LNCAP (cell line): ENCODE results near the gene HSD17B12.

ENCODE experiments used
- TF ChIP-seq, protein P1 (sequence below): fragments of 450-650 bp; IDR thresholded peaks from 2 replicates; pipeline ENCODE4 v1.5.1; 2017; ENCODE audit warnings: mild to moderate bottlenecking

The HSD17B12 gene

DNA sequence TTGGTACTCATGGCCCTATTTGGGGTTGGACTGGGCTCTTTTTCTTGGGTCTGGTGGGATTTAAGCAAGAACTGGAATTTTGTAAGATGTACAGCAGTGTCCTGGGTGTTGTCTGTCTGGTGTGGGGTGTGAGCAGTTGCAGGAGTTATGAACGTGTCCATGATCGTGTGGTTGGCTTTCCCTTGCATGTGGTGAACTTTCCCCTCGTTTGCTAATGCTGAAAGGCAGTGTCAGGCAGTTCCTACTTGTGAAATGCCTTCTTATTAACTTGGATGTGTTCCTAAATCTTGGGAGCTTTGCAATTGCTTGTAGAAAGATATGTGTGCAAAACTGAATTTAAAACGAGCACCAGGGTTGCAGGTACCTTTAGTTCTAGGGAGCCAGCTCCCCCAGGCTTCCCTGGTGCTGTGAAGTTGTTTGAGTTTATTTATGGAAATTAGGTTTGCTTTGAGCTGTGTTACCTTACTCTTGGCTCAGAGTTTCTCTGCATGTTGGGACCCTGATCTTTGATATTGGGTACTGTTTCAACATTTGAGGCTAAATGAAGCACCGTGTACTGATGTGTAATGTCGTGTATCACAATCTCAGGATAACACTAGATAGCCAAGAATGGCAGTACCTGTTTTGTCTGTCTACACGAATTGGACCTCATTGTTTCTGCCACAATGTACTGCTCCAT is 35.8 kb upstream of the HSD17B12 start:
- TF ChIP-seq, protein P1, sequence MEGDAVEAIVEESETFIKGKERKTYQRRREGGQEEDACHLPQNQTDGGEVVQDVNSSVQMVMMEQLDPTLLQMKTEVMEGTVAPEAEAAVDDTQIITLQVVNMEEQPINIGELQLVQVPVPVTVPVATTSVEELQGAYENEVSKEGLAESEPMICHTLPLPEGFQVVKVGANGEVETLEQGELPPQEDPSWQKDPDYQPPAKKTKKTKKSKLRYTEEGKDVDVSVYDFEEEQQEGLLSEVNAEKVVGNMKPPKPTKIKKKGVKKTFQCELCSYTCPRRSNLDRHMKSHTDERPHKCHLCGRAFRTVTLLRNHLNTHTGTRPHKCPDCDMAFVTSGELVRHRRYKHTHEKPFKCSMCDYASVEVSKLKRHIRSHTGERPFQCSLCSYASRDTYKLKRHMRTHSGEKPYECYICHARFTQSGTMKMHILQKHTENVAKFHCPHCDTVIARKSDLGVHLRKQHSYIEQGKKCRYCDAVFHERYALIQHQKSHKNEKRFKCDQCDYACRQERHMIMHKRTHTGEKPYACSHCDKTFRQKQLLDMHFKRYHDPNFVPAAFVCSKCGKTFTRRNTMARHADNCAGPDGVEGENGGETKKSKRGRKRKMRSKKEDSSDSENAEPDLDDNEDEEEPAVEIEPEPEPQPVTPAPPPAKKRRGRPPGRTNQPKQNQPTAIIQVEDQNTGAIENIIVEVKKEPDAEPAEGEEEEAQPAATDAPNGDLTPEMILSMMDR = no peak

DNA sequence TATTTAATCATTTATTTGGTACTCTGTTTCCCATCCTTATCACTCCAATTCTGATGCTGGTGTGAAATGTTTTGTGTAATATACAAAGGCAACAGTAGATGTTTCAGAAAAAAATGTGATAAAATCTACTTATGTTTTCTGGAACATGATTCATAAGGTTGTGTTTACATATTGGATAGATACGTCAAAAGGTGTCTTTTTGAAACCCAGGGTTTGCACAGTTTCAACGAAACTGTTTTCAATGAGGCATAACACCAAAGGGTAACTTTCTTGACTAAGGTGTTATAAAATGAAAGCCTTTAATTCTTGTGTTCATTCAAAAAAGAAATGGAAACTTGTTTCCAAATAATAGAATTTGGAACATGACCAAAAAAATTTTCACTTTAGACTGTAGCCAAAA is 33.8 kb upstream of the HSD17B12 start:
- TF ChIP-seq, protein P1 = no peak

DNA sequence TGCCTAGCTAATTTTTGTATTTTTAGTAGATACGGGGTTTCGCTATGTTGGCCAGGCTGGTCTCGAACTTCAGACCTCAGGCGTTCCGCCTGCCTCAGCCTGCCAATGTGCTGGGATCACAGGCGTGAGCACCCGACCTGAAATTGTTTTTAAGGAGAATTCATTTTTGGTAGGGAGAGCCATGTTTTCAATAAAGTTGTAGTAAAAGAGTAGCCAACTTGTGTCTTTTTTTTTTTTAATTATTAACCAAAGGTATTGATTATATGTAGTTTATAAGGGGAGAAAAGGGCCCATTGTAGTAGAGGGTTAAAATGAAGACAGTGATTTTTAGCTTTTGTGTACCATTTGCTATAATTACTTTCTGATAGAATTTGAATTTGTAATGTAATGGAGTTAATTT is 31.6 kb upstream of the HSD17B12 start:
- TF ChIP-seq, protein P1 = no peak

DNA sequence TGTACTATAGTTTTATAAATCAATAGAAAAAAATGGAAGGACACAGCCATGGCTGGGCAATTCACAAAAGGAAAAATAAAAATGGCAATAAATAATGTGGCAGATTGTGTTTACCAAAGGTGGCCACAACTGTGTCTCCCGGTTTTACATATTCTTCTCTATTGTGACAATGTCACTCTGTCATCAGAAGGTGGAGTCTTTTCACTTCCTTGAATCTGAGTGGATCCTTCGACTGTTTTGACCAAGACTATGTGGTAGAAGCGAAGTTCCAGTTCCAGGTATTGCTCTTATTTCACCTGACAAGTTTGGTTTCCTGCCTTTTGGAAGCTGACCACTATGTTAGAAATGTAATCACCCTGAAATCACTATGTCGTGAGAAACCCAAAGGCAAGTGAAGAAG is 31.0 kb upstream of the HSD17B12 start:
- TF ChIP-seq, protein P1 = no peak

DNA sequence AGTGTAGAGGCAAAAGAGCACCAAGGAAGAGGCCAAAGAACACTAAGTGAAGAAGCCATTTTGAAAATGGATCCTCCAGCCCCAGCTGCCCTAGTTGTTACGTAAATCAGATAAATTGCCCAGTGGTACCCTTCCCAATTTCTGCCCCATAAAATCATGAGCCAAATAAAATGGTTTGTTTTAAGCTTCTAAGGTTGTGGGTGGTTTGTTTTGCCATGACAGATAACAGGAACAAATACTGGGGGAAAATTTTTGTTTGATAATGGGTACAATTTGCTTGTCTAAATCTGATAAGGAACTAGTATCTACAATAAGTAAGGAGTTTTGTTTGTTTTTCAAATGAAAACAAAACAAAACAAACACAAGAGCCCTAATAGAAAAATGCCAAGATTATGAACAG is 30.6 kb upstream of the HSD17B12 start:
- TF ChIP-seq, protein P1 = no peak

DNA sequence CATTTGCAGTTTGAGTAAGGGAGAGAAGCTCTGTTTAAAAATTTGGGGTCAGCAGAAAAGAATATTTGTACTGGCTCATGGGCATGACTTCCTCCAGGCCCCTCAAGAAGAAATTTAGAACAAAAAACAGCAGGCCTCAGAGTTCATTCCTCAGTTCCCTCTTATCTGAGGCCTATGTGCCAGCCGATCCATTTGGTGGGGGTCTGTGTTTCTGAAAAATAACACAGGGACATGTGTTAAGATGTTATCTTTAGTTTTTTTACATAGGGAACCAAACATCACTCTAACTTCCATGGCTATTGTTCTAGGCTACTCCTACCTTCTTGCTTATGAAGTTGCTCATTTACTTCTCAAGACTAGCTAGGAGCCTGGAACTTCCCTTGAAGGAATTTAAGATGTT is 16.2 kb upstream of the HSD17B12 start:
- TF ChIP-seq, protein P1 = no peak

DNA sequence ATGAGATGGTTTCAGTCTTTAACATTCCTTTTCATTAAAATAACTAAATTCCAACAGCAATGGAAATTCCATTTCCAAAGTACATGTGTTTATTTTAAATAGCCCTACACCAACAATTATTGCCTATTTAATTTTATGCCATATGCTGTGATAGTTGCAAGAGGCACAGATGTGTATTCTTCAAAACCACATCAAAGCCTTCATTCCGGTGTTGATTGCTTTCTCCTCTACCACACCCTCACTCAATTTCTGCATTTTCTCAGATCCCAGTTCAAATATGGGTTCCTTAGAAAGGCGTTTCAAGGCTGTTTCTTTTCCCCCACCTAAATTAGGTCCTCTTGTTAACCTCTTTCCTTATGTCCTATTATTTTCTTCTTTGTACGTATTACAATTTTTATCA is 6.0 kb upstream of the HSD17B12 start:
- TF ChIP-seq, protein P1 = no peak

DNA sequence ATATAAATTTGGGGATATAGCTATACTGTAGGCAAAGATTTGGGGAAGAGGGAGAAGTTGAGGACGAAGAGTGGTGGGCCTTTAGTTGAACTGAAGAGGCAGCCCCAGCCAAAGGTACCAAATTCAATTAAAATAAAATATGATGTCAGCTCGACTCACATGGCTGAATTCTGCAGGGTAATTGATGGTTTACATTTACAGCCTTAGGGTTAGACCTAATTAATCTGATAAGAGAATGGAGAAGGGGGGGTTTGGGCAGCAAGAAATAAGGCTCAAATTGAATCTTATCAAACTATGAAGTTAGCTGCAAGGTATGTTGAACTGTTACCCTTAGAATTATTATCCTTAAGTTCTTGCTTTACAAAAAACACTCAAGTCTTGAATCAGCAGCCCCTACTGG is 3.6 kb upstream of the HSD17B12 start:
- TF ChIP-seq, protein P1 = no peak
